HG03135 (cell line): ENCODE measurements around the gene CHAT.
"Not testable (repeated sequence)": the region's sequence is repeated elsewhere in the genome, so short reads cannot be mapped to it uniquely, and the experiment has no call there.

Source experiments
- ATAC-seq: cut with Tn5 transposase; IDR thresholded peaks from one replicate; pipeline ENCODE4 v1.9.1; 2021; ENCODE audit warnings: mild to moderate bottlenecking, moderate library complexity; ENCODE audit not compliant: unreplicated experiment

Gene CHAT

GRCh38 chr10:49678827-49679479, 65.1 kb downstream of the CHAT start:
- ATAC-seq, result no peak

DNA sequence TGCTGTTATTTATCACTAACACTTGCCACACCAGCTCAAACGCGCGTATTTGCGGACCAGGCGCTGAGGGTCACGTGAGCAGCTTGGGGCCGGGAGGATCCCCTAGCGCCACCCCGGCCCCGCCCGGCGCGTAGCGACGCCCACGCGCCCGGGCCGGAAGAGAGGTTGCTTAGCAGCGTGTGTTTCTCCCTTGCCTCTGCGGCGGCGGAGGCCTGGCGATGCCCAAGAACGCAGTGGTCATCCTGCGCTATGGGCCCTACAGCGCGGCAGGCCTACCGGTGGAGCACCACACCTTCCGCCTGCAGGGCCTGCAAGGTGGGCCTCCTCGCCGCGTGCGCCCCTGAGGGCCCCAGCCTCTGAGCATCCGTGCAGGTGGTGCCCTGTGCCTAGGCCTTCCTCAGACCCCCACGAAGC, 65.7 kb downstream of the CHAT start, which contains the start of gene C10orf53:
Gene C10orf53 (plus strand): TSS at position 172 of the 414 bp plus-strand sequence. CDS start 47 bp downstream, at position 219.
- ATAC-seq, result no peak

- not testable (repeated sequence) for ATAC-seq
Observed at GRCh38 chr10:49682449-49682848, 68.6 kb downstream of the CHAT start.

GRCh38 chr10:49682879-49683278, 69.0 kb downstream of the CHAT start:
- ATAC-seq, result no peak

DNA sequence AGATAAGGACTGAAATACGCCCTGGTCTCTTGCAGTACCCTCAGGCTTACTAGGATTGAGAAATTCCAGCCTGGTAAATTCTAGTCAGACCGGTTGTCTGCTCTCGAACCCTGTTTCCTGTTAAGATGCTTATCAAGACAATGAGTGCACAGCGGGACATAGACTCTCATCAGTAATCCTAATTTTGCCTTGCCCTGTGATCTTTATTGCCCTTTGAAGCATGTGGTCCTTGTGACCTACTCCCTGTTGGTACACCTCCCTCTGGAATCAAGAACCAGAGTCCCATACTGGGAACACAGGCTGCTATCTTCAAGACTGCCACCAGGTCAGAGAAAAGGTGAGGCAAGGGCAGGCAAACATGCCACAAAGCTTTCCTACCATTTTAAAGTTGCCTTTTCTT, 72.8 kb downstream of the CHAT start:
- no peak for ATAC-seq

- no peak for ATAC-seq
Observed at GRCh38 chr10:49688261-49688846, 74.5 kb downstream of the CHAT start.

GRCh38 chr10:49688920-49689319, 75.1 kb downstream of the CHAT start:
- no peak for ATAC-seq

- ATAC-seq, result no peak
Observed at GRCh38 chr10:49689882-49690510, 76.2 kb downstream of the CHAT start.

GRCh38 chr10:49690698-49691356, 77.0 kb downstream of the CHAT start:
- no peak for ATAC-seq

DNA sequence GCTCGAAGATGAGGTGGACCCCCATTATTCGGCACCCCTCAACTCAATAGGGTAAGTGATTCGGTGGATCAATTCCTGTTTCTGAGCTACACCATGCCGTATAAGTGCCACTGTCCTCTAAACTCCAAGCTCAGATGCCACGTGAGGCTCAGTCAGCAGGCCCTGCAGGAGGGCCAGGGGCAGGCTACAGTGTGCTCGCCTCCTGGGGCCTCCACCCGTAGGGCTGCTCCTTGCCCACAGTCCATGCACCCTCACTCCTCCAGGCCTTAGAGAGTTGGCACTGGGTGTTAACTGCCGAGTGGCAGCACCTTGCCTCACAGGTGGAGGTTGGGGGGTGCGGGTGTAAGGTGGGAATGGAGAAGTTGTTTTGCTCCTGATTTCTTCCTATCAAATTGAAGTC, 77.8 kb downstream of the CHAT start:
- no peak for ATAC-seq

GRCh38 chr10:49694466-49694865, 80.6 kb downstream of the CHAT start:
- ATAC-seq, result no peak

DNA sequence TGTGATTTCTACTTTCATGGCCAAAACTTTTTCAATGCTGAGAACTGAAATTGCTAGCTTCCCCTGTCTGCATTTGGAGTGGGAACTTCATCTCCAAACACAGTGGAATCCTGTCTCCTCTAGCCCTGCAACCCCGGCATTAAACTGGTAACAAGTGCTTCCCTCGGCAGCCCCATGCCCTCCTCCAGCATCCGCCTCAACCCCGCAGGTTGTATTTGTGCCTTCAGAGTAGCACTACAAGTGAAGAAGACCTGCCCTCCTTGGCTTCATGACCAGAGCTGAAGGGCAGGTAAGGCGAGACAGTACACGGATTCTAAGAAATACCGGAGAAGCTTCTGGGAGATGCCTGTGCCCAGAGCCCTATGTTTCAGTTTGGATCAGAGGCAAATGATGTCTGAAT, 82.5 kb downstream of the CHAT start:
- no peak for ATAC-seq

- ATAC-seq, result no peak
Observed at GRCh38 chr10:49698679-49699078, 84.8 kb downstream of the CHAT start.

DNA sequence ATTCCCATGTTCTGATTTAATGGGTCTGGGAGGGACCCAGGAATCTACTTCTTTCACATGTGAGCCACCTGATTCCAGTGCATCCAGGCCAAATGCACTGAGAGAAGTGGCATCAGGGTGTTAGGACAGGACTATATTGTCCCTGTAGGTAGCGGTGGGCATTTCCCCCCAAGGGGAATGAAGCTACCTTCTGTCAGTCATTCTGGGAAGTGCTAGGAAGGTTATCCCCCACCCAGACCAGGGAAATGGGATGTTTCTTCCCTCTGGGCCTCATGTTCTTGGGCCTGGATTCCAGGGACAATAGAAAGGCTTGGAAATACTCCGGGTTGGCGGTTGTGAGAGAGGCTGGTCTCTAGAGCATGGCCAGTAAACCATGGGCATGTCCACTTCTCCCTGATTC, 86.4 kb downstream of the CHAT start:
- ATAC-seq, result no peak

- no peak for ATAC-seq
Observed at GRCh38 chr10:49700997-49701396, 87.2 kb downstream of the CHAT start.

DNA sequence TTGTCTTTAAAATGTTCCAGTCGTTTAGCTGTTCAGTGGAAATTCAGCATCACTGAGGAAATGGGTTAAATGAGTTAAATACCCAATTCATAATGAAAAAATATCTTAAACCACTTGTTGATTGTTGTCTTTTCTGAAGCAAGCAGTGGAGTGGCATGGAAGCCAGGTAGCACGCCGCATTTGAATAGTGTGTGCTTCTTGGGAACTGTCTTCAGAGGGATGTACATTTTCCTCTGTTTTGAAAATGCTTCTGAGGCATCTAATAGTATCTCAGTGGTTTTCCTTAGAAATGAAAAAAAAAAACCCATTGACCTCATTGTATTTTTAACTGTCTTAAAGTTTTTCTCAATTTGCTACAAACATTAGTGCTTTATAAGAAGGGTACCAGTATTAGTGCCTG, 93.7 kb downstream of the CHAT start:
- ATAC-seq, result no peak

GRCh38 chr10:49709934-49710333, 96.1 kb downstream of the CHAT start:
- ATAC-seq, result no peak

DNA sequence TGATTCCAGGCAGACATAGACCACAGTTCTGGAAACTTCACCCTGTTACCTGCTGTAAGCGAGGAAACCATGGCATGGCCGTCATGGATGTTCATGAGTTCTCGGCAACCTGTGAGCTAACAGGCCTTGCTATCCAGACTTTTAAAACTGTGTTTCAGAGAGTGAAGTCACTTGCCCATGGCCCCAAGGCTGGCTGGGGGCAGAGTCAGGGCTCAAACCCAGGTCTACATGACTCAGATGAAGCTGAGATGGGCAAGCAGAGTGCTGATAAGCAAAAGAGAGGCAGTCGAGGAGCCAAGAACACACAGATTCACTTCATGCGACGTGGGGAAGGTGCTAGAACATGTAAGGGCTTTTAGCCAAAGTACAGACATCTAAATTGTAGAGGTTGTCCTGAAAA, 97.1 kb downstream of the CHAT start:
- ATAC-seq, result no peak

- ATAC-seq, result no peak
Observed at GRCh38 chr10:49711481-49711880, 97.6 kb downstream of the CHAT start.

GRCh38 chr10:49713266-49713665, 99.4 kb downstream of the CHAT start:
- ATAC-seq, result no peak
